GM12878 (cell line): Measurements from ENCODE around the gene KCNQ1. TPM values are rescaled to one million over a fixed set of nuclear protein-coding genes. Genes with fewer than 3 reads are reported as not detected.

Experiments used
- ATAC-seq: fragments of 200-7000 bp; cut with Tn5 transposase; 3 replicates; pipeline ENCODE4 v1.9.1; 2020; ENCODE audit warnings: mild to moderate bottlenecking, moderate library complexity
- BruUV-seq: library from RNA; stranded (reverse); fragments of 400-500 nt; replicated peaks from 2 replicates; lab custom pipeline; 2021; lab: Mats Ljungman, UMichigan
- CTCF ChIA-PET: fragments of 300-600 bp; sonication (Branson Sonifier 250); formaldehyde crosslinking; extraction: SDS; loops from one replicate; lab custom pipeline; 2021; ENCODE audit warnings: inconsistent platforms; lab: Yijun Ruan, JAX
- POLR2A ChIA-PET: fragments of 350-600 bp; formaldehyde crosslinking; extraction: SDS; loops from one replicate; lab custom pipeline; 2021; ENCODE audit warnings: inconsistent platforms; lab: Charles Lee
- RAD21 ChIA-PET: fragments of 300-600 bp; sonication (Branson Sonifier 250); formaldehyde crosslinking; loops from one replicate; lab custom pipeline; 2023; ENCODE audit warnings: antibody characterized with exemption; ENCODE audit not compliant: unreplicated experiment; lab: Charles Lee
- SMC1A ChIA-PET: fragments of 300-600 bp; sonication (Branson Sonifier 250); formaldehyde crosslinking; loops from one replicate; lab custom pipeline; 2023; ENCODE audit not compliant: unreplicated experiment, uncharacterized antibody; lab: Charles Lee
- DNase-seq: peaks from one replicate; pipeline ENCODE4 v3.0.0-alpha.2; 2011; ENCODE audit warnings: low read depth, low spot score
- FAIRE-seq: peaks from 3 replicates; lab custom pipeline; 2011; peaks lifted over from hg19 to GRCh38; lab: Jason Lieb, UNC
- H2AFZ ChIP-seq: 2 replicates; pipeline ENCODE4 v1.6.0; 2011; ENCODE audit warnings: low read depth, low read length, control low read depth; ENCODE audit not compliant: control insufficient read depth
- H3K27ac ChIP-seq: 2 replicates; pipeline ENCODE4 v1.5.1; 2011; ENCODE audit warnings: control low read depth; ENCODE audit not compliant: control insufficient read depth, insufficient read depth
- H3K27me3 ChIP-seq, 2 experiments: replicated peaks in 1 of 2; 2 replicates each; pipeline versions ENCODE4 v1.6.0 to v1.6.1; 2011; ENCODE audit warnings: low read length in 1 of 2; ENCODE audit not compliant: control insufficient read depth in 2 of 2, insufficient read depth in 2 of 2
- H3K36me3 ChIP-seq, 2 experiments: 2 replicates each; pipeline ENCODE4 v1.5.1; 2011; ENCODE audit warnings: low read length in 1 of 2; ENCODE audit not compliant: control insufficient read depth in 2 of 2, insufficient read depth in 2 of 2
- H3K4me1 ChIP-seq: 2 replicates; pipeline ENCODE4 v1.6.1; 2011; ENCODE audit warnings: mild to moderate bottlenecking, low read length, moderate library complexity, mixed read lengths; ENCODE audit not compliant: control insufficient read depth, insufficient read depth
- H3K4me2 ChIP-seq: 2 replicates; pipeline ENCODE4 v1.6.0; 2011; ENCODE audit warnings: control low read depth; ENCODE audit not compliant: control insufficient read depth, insufficient read depth
- H3K4me3 ChIP-seq: fragments of 200-600 bp; sonication (generic); 2 replicates; pipeline ENCODE4 v1.5.1; 2016
- H3K79me2 ChIP-seq: 2 replicates; pipeline ENCODE4 v1.6.0; 2011; ENCODE audit warnings: low read length; ENCODE audit not compliant: control insufficient read depth, insufficient read depth
- H3K9ac ChIP-seq: 2 replicates; pipeline ENCODE4 v1.8.0; 2011; ENCODE audit warnings: low read length, control low read depth, mixed read lengths; ENCODE audit not compliant: control insufficient read depth, insufficient read depth
- H3K9me3 ChIP-seq: replicated peaks from 3 replicates; pipeline ENCODE4 v1.5.1; 2011; ENCODE audit warnings: mild to moderate bottlenecking, low read length; ENCODE audit not compliant: control insufficient read depth, insufficient read depth
- H4K20me1 ChIP-seq: 2 replicates; pipeline ENCODE4 v1.6.0; 2011; ENCODE audit not compliant: control insufficient read depth, insufficient read depth
- BMI1 ChIP-seq: fragments of 450-650 bp; IDR thresholded peaks from 2 replicates; pipeline ENCODE4 v1.6.1; 2016; ENCODE audit warnings: mild to moderate bottlenecking, moderate library complexity, borderline replicate concordance
- IRF4 ChIP-seq: IDR thresholded peaks from 2 replicates; pipeline ENCODE4 v1.6.1; 2011; ENCODE audit warnings: low read depth, low read length
- NR2F1 ChIP-seq: fragments of 450-650 bp; conservative IDR thresholded peaks from 2 replicates; pipeline ENCODE4 v1.6.1; 2017; ENCODE audit warnings: mild to moderate bottlenecking
- SREBF2 ChIP-seq: IDR thresholded peaks from 2 replicates; pipeline ENCODE4 v1.6.1; 2012; ENCODE audit warnings: mild to moderate bottlenecking, low read length
- ZNF687 ChIP-seq: fragments of 450-650 bp; IDR thresholded peaks from 2 replicates; pipeline ENCODE4 v1.6.1; 2017; ENCODE audit warnings: mild to moderate bottlenecking, moderate library complexity
- WGBS: methylation state at CpG from one replicate; pipeline ENCODE4 v1.1.6; 2016; ENCODE audit warnings: low lambda C conversion rate; ENCODE audit not compliant: insufficient replicate concordance, insufficient coverage; ENCODE audit errors: missing lambda C conversion rate; 5-methylcytosine and 5-hydroxymethylcytosine counted together
- in situ Hi-C: fragments of 300-500 bp; cut with MboI; formaldehyde crosslinking; loops from 9 replicates; pipeline ENCODE4 v1.14.3; 2018; ENCODE audit warnings: mixed read lengths
- intact Hi-C: fragments of 100-400 bp; cut with micrococcal nuclease; formaldehyde crosslinking; loops from one replicate; pipeline ENCODE4 v1.14.2; 2022; ENCODE audit not compliant: unreplicated experiment
- polyA plus RNA-seq, 11 experiments: library from polyadenylated mRNA; depleted of rRNA in 4 of 11; unstranded in 6 of 11; stranded (reverse) in 5 of 11; fragments of >200 nt; fragmentation: Nextera tagmentation in 4 of 11; fragmentation: Illumina TruSeq in 1 of 11; extraction: Ambion mirVana in 4 of 11; extraction: Trizol in 1 of 11; gene quantifications; 1 replicate in 1 of 11; 2 replicates in 10 of 11; pipeline versions ENCODE4 v1.2.1 to v1.2.3, GENCODE V29; 2011 to 2016; ENCODE audit warnings: inconsistent platforms in 2 of 11, missing spikeins in 2 of 11, low read depth in 1 of 11
- total RNA-seq, 4 experiments: library from RNA; depleted of rRNA in 3 of 4; stranded (reverse); fragments of >200 nt in 3 of 4; fragmentation: Illumina TruSeq in 1 of 4; extraction: Trizol in 1 of 4; gene quantifications; 2 replicates each; pipeline versions ENCODE4 v1.2.1 to v1.2.3, GENCODE V29; 2013 to 2021

KCNQ1 gene
- total and polyA plus RNA-seq, 10 of the 15 experiments (the other 5 are each of a cell fraction or from before 2014, with no cell fraction given), result 0.03 to 0.15 (median 0.12) TPM; not detected in 7

GRCh38 chr11:2555336-2555735 lies 110.5 kb downstream of the KCNQ1 start:
- ChIA-PET SMC1A (interaction anchor here (0.5 kb wide), 1 partner anchor 667 kb away, joined by 3 read pairs; no protein-coding TSS in a partner anchor), RAD21 (no interaction called here), CTCF (no interaction called here), POLR2A (no interaction called here)
- in situ Hi-C loops (no loop called here), intact Hi-C loops (no loop called here)
- H3K4me1 ChIP-seq, result no peaks in the 10 kb centered on the region
- WGBS, result 43% methylated on average over 11 of the region's 11 CpGs
- H3K27me3 ChIP-seq, result no peaks in the 10 kb centered on the region; a peak in 2 of 4 replicates
- H3K9ac ChIP-seq, result no peak overlapping the region
- H3K9me3 ChIP-seq, result no peaks in the 10 kb centered on the region
- no peak for TF ChIP-seq ZNF687
- TF ChIP-seq SREBF2, result no peak
- no peak for TF ChIP-seq IRF4
- no peak for TF ChIP-seq BMI1
- TF ChIP-seq NR2F1, result no peak
- no peak overlapping the region for H2AFZ ChIP-seq
- no peak overlapping the region for H3K4me3 ChIP-seq
- no peak overlapping the region for H3K4me2 ChIP-seq
- no peak for DNase-seq
- no peaks in the 10 kb centered on the region for H4K20me1 ChIP-seq
- H3K36me3 ChIP-seq, result no peaks in the 10 kb centered on the region
- H3K79me2 ChIP-seq, result no peaks in the 10 kb centered on the region
- no TSS peak for BruUV-seq
- FAIRE-seq, result no peak
- no peak for ATAC-seq
- H3K27ac ChIP-seq, result no peak overlapping the region
